ENCODE data around the gene BRIX1.

The BRIX1 gene, protein sequence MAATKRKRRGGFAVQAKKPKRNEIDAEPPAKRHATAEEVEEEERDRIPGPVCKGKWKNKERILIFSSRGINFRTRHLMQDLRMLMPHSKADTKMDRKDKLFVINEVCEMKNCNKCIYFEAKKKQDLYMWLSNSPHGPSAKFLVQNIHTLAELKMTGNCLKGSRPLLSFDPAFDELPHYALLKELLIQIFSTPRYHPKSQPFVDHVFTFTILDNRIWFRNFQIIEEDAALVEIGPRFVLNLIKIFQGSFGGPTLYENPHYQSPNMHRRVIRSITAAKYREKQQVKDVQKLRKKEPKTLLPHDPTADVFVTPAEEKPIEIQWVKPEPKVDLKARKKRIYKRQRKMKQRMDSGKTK

DNA sequence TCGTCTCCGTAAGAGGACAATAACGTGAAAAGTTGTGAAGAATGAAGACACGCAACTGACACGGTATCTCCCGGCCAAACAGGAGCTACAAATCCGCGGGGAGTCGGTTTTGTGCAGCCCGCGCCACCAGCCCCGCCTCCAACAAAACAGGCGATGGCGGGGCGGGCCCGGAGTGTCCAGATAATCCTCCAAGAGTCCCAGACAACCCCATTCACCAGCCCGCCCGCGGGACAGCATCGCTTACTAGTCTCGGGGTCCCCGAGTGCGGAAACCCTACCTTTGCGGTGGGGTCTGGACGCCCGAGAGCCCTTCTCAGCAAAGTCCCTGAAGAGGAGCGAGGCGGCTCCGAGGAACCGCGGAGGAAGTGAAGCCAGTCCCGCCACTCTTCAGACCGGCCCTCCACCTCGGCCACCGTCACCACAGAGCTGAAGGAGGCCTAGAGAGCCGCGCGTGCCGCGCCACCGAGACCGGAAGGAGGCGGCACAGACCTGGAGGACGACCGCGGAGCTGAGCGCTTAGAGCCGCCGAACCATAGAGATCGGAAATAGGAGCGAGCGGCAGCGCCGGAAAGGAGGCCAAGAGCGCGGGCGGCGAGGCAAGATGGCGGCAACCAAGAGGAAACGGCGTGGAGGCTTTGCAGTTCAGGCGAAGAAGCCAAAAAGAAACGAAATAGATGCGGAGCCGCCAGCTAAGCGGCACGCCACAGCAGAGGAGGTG, at the start of gene BRIX1, which contains the start of gene RAD1:
BRIX1 (plus strand) TSS at position 573 of the 717 bp plus-strand sequence; CDS start at position 601, 28 bp downstream.
RAD1 (minus strand) TSS at position 366 of the 717 bp plus-strand sequence. CDS start 612 bp downstream, outside the sequence.
- FAIRE-seq: no peak

DNA sequence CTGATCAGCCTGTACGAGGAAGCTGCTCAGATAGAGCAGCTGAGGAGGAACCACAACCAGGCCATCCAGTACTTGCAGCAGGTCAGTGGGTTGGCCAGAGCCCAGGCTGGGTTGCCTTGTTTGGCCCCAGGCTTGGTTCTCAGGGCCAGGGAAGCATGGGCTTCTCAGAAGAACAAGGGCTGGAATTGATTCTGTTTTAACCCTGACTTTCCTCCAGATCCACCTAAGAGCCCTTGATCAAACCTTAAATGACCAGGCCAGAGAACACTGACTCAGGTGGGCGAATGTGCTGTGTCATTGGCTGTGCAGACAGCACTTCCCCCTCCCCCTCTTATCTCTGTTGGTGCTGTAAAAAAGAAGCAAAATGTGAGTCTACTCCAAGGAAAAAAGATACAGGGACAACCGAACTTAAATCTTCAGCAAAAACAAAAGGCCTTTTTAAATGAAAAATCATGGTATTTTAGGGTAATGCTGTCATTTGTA, 48.5 kb upstream of the BRIX1 start:
- FAIRE-seq (no peak), DNase-seq (ENCODE audit: insufficient read length, low spot score) (no peak)
- TF ChIP-seq, protein P1, sequence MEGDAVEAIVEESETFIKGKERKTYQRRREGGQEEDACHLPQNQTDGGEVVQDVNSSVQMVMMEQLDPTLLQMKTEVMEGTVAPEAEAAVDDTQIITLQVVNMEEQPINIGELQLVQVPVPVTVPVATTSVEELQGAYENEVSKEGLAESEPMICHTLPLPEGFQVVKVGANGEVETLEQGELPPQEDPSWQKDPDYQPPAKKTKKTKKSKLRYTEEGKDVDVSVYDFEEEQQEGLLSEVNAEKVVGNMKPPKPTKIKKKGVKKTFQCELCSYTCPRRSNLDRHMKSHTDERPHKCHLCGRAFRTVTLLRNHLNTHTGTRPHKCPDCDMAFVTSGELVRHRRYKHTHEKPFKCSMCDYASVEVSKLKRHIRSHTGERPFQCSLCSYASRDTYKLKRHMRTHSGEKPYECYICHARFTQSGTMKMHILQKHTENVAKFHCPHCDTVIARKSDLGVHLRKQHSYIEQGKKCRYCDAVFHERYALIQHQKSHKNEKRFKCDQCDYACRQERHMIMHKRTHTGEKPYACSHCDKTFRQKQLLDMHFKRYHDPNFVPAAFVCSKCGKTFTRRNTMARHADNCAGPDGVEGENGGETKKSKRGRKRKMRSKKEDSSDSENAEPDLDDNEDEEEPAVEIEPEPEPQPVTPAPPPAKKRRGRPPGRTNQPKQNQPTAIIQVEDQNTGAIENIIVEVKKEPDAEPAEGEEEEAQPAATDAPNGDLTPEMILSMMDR (IDR thresholded peaks at IDR 0.05; ENCODE audit: insufficient read depth, missing control alignments): no peak

More for the DNA sequence above, at the start of gene BRIX1, which contains the start of gene RAD1:
- peak; percentile 72 for DNase-seq (ENCODE audit: insufficient read length, low spot score)
- TF ChIP-seq, protein P1 (IDR thresholded peaks at IDR 0.05; ENCODE audit: insufficient read depth, missing control alignments): peak; percentile 14

DNA sequence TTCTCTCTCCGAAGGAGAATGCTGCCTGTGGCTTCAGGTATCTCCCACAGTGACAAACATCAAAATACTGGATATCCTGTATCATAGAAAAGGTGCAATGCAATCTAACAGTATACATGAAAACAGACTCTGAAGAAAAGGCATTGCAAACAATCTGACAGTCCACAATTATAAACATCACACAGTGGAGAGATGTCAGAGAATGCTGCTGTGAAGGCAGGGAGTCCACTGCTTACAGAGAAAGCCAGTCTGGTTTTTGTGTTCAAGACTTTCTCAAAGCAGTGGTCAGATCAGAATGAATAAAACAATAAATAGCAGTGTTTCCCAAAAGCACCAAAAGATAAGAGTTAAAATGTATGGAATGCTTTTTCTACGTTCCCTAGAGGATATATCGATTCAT, 47.9 kb upstream of the BRIX1 start:
- DNase-seq (ENCODE audit: insufficient read length, low spot score) (no peak), FAIRE-seq (no peak)
- TF ChIP-seq, protein P1 (IDR thresholded peaks at IDR 0.05; ENCODE audit: insufficient read depth, missing control alignments): no peak

DNA sequence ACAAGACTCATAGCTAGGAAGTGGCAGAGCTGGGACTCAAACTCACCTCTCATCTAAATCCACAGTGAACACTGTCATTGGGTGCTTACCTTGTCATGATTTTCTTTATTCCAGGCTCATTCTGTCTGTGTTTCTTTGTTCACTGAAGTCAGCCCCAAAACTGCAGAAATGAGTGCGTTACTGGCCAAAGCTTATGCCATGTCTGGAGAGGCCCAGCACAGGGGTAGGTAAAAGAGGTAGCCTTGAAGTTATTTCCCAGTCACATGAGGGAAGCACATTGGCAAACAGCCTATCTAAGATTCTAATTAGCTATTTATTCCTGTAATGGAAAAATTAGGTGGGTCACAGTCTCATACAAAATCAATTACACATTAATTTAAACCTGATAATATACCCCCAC, 46.7 kb upstream of the BRIX1 start:
- TF ChIP-seq, protein P1 (IDR thresholded peaks at IDR 0.05; ENCODE audit: insufficient read depth, missing control alignments): no peak
- no peak for FAIRE-seq
- DNase-seq (ENCODE audit: insufficient read length, low spot score): no peak

DNA sequence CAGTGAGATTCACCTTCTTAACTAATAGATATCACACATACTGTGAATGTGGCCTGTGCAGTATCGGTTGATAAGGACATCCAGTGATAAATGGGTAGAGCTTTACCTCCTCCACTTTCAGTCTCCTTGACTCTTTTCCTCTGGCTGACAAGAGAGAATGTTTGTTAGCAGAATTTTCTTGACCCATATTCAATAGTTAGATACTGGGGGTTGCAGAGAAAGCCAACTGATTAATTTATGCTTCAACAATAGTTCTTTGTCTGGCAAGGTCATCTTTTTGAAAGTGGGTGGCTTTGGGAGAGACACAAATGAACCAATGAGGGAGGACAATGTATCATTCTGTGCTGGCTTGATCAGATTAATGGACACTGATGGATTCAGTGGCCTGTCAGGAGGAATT, 46.3 kb upstream of the BRIX1 start:
- FAIRE-seq (no peak), DNase-seq (ENCODE audit: insufficient read length, low spot score) (no peak)
- TF ChIP-seq, protein P1 (IDR thresholded peaks at IDR 0.05; ENCODE audit: insufficient read depth, missing control alignments): no peak

DNA sequence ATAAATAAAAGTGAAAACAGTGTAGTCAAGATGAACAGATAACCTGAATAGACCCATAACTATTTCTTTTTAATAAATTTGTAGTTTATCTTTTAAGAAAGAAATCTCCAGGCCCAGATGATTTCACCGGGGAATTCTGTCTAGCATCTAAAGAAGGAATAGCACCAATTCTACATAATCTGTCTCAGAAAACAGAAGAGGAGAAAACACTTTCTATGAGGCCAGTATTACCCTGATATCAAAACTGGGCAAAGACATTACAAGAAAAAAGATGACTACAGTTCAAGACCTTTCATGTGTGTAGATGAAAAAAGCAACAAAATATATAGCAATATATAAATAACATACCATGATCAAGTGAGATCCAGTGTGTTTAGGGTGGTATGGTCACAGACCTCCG, 45.1 kb upstream of the BRIX1 start:
- no peak for FAIRE-seq
- TF ChIP-seq, protein P1 (IDR thresholded peaks at IDR 0.05; ENCODE audit: insufficient read depth, missing control alignments): no peak
- no peak for DNase-seq (ENCODE audit: insufficient read length, low spot score)

Data from D721Med (cell line).